Endothelial cell of umbilical vein (primary cell): ENCODE data around the gene C9orf78. TPM values are rescaled to one million over a fixed set of nuclear protein-coding genes. Genes with fewer than 3 reads are reported as not detected.

Experiments used
- BruUV-seq: library from RNA; stranded (reverse); fragments of 400-500 nt; replicated peaks from 2 replicates; lab custom pipeline; 2021; lab: Mats Ljungman, UMichigan
- CTCF ChIA-PET: fragments of 300-600, 350-600 bp; sonication (Branson Sonifier 250); formaldehyde crosslinking; loops from one replicate; lab custom pipeline; 2021; ENCODE audit warnings: antibody characterized with exemption, inconsistent platforms; lab: Charles Lee
- POLR2A ChIA-PET: fragments of 300-600, 350-600 bp; sonication (Branson Sonifier 250); formaldehyde crosslinking; loops from one replicate; lab custom pipeline; 2021; ENCODE audit warnings: antibody characterized with exemption, inconsistent platforms; lab: Charles Lee
- DNase-seq: peaks from one replicate; pipeline ENCODE4 v3.0.0-alpha.2; 2011; ENCODE audit warnings: low read depth, low spot score
- FAIRE-seq: peaks from 2 replicates; lab custom pipeline; 2011; peaks lifted over from hg19 to GRCh38; lab: Jason Lieb, UNC
- H2AFZ ChIP-seq: 2 replicates; pipeline ENCODE4 v1.6.0; 2012; ENCODE audit warnings: low read depth, low read length, control low read depth, inconsistent platforms
- H3K27ac ChIP-seq: 2 replicates; pipeline ENCODE4 v1.5.1; 2011; ENCODE audit warnings: low read depth, mild to moderate bottlenecking, control low read depth, low read length, moderate library complexity; ENCODE audit not compliant: insufficient read depth
- H3K27me3 ChIP-seq, 2 experiments: 2 replicates each; pipeline versions ENCODE4 v1.6.0 to v1.6.1; 2011; ENCODE audit warnings: low read length in 2 of 2, mixed read lengths in 1 of 2; ENCODE audit not compliant: control insufficient read depth in 2 of 2, insufficient read depth in 2 of 2
- H3K36me3 ChIP-seq, 2 experiments: 2 replicates in 1 of 2; 3 replicates in 1 of 2; pipeline ENCODE4 v1.5.1; 2011; ENCODE audit warnings: low read length in 2 of 2, mild to moderate bottlenecking in 1 of 2, moderate library complexity in 1 of 2; ENCODE audit not compliant: control insufficient read depth in 2 of 2, insufficient read depth in 2 of 2; ENCODE audit errors: extremely low read depth in 1 of 2
- H3K4me1 ChIP-seq: 3 replicates; pipeline ENCODE4 v1.5.1; 2011; ENCODE audit warnings: mild to moderate bottlenecking, low read length; ENCODE audit not compliant: control insufficient read depth, insufficient read depth; ENCODE audit errors: extremely low read depth
- H3K4me2 ChIP-seq: 2 replicates; pipeline ENCODE4 v1.6.1; 2011; ENCODE audit warnings: low read length, control low read depth, mixed read lengths; ENCODE audit not compliant: insufficient read depth
- H3K4me3 ChIP-seq, 3 experiments: fragments of 200-600 bp in 1 of 3; sonication (generic), shearing (Covaris generic) in 1 of 3; replicated peaks in 1 of 3; 2 replicates each; pipeline ENCODE4 v1.5.1; 2011 to 2016; ENCODE audit warnings: control low read depth in 3 of 3, low read length in 3 of 3, mild to moderate bottlenecking in 2 of 3, inconsistent platforms in 1 of 3, low read depth in 1 of 3, moderate library complexity in 1 of 3; ENCODE audit not compliant: insufficient read depth in 1 of 3
- H3K79me2 ChIP-seq: 2 replicates; pipeline ENCODE4 v1.6.0; 2012; ENCODE audit warnings: low read length, inconsistent platforms; ENCODE audit not compliant: control insufficient read depth, insufficient read depth
- H3K9ac ChIP-seq: replicated peaks from 2 replicates; pipeline ENCODE3; 2011; ENCODE audit warnings: low read length, control low read depth; ENCODE audit not compliant: insufficient read depth; ENCODE audit errors: extremely low read depth
- H3K9me1 ChIP-seq: replicated peaks from 3 replicates; pipeline ENCODE4 v1.6.0; 2011; ENCODE audit warnings: mild to moderate bottlenecking, low read length; ENCODE audit not compliant: control insufficient read depth, insufficient read depth; ENCODE audit errors: extremely low read depth
- H3K9me3 ChIP-seq: replicated peaks from 2 replicates; pipeline ENCODE4 v1.5.1; 2012; ENCODE audit warnings: low read length, inconsistent platforms; ENCODE audit not compliant: control insufficient read depth, insufficient read depth
- H4K20me1 ChIP-seq: replicated peaks from 2 replicates; pipeline ENCODE3; 2011; ENCODE audit warnings: mild to moderate bottlenecking, low read length; ENCODE audit not compliant: control insufficient read depth, insufficient read depth; ENCODE audit errors: extremely low read depth
- CTCF ChIP-seq, 2 donors: IDR thresholded peaks; 1 replicate in 1 of 2; 2 replicates in 1 of 2; pipeline ENCODE4 v1.5.1; 2011; ENCODE audit warnings: low read length in 2 of 2, mild to moderate bottlenecking in 2 of 2, moderate library complexity in 2 of 2, control low read depth in 1 of 2, inconsistent platforms in 1 of 2, low read depth in 1 of 2; ENCODE audit not compliant: insufficient read depth in 1 of 2; ENCODE audit errors: extremely low read depth in 1 of 2
- EZH2 ChIP-seq: IDR thresholded peaks from 2 replicates; pipeline ENCODE4 v1.6.1; 2012; ENCODE audit warnings: borderline replicate concordance, low read depth, mild to moderate bottlenecking, moderate library complexity, low read length, inconsistent platforms; ENCODE audit not compliant: severe bottlenecking
- FOS ChIP-seq: IDR thresholded peaks from 2 replicates; pipeline ENCODE4 v1.6.1; 2011; ENCODE audit warnings: mild to moderate bottlenecking, low read length, moderate library complexity, borderline replicate concordance; ENCODE audit not compliant: insufficient read depth
- GATA2 ChIP-seq: IDR thresholded peaks from 2 replicates; pipeline ENCODE4 v1.7.0; 2011; ENCODE audit warnings: low read depth, mild to moderate bottlenecking, moderate library complexity, mixed read lengths, low read length; ENCODE audit not compliant: insufficient read length, insufficient read depth
- JUN ChIP-seq: IDR thresholded peaks from 2 replicates; pipeline ENCODE4 v1.6.1; 2011; ENCODE audit warnings: borderline replicate concordance, low read depth; ENCODE audit not compliant: insufficient read length, insufficient read depth
- MAX ChIP-seq: IDR thresholded peaks from 2 replicates; pipeline ENCODE4 v1.6.1; 2011; ENCODE audit not compliant: insufficient read depth, insufficient read length
- MYC ChIP-seq: IDR thresholded peaks from one replicate; pipeline ENCODE4 v1.6.1; 2011; ENCODE audit warnings: mild to moderate bottlenecking, low read depth, low read length
- dilution Hi-C: fragments of 300-500 bp; cut with MboI; formaldehyde crosslinking; loops from one replicate; pipeline ENCODE4 v1.15.0; 2019; ENCODE audit warnings: low sequenced_read_pairs; ENCODE audit not compliant: extremely low pct_ligation_motif_present
- intact Hi-C: fragments of 100-400 bp; cut with micrococcal nuclease; formaldehyde crosslinking; loops from one replicate; pipeline ENCODE4 v1.10.0; 2022
- microRNA-seq: library from miRNA; unstranded; fragments of <30 nt; microRNA quantifications from one replicate; pipeline ENCODE4 v1.2.0, GENCODE V29; 2021; ENCODE audit warnings: borderline number of aligned reads, borderline replicate concordance
- polyA plus RNA-seq, 4 experiments: library from polyadenylated mRNA; depleted of rRNA in 3 of 4; stranded (reverse) in 3 of 4; unstranded in 1 of 4; fragments of >200 nt; gene quantifications; 2 replicates each; pipeline versions ENCODE4 v1.2.1 to v1.2.3, GENCODE V29; 2011 to 2012; ENCODE audit warnings: missing spikeins in 1 of 4
- small RNA-seq: library from RNA; depleted of rRNA; stranded (forward); fragments of <200 nt; gene quantifications from one replicate; pipeline ENCODE3, GENCODE V24; 2012; ENCODE audit warnings: low replicate concordance, low read depth; ENCODE audit not compliant: insufficient read depth, insufficient read length
- total RNA-seq: library from RNA; stranded (reverse); gene quantifications from 2 replicates; pipeline ENCODE4 v1.2.3, GENCODE V29; 2021

C9orf78 gene
- total and polyA plus RNA-seq, 2 donors (not counting 3 experiments of a cell fraction or from before 2014, with no cell fraction given), result 17.9 to 34.6 TPM

GRCh38 chr9:129777769-129778130, 57.3 kb downstream of the C9orf78 start:
- Histone ChIP-seq H3K4me2 (no peak overlapping the region), H4K20me1 (no peaks in the 10 kb centered on the region), H3K4me3 (no peak overlapping the region), H3K4me1 (peaks cover 4% of the 10 kb centered on the region), H3K27me3 (peaks cover 0 to 2% of the 10 kb centered on the region in 2 experiments), H3K36me3 (no peaks in the 10 kb centered on the region), H3K9me1 (no peaks in the 10 kb centered on the region), H3K79me2 (no peaks in the 10 kb centered on the region), H3K9me3 (no peaks in the 10 kb centered on the region), H3K27ac (no peak overlapping the region), H3K9ac (no peak overlapping the region), H2AFZ (no peak overlapping the region)
- DNase-seq, result no peak
- ChIA-PET CTCF (interaction anchor here (1.0 to 2.5 kb wide), 8 partner anchors 10 to 646 kb away, joined by 3 to 28 read pairs (median 6); partner anchors contain the start of gene ASB6), POLR2A (interaction anchor here (0.9 kb wide), 1 partner anchor 150 kb away, joined by 3 read pairs; no protein-coding TSS in a partner anchor)
- no peak for TF ChIP-seq CTCF (IDR thresholded peaks at IDR 0.05; ENCODE audit: extremely low read depth in 1 of 2, insufficient read depth in 1 of 2, low read depth in 1 of 2, low read length in 2 of 2)
- no peak for TF ChIP-seq MYC
- no peak for TF ChIP-seq GATA2
- no peak for TF ChIP-seq FOS
- TF ChIP-seq JUN, result no peak
- TF ChIP-seq EZH2, result no peak
- no peak for TF ChIP-seq MAX
- dilution Hi-C loops (loop anchor here (5.0 kb wide), 1 partner anchor 50 kb away; no protein-coding TSS in a partner anchor), intact Hi-C loops (no loop called here)
- BruUV-seq, result no TSS peak
- no peak for FAIRE-seq

Small RNA genes lying within 50 kb of the gene (microRNA-seq; reads per million reads assigned to microRNA genes)
- not detected for gene MIR6855

Small RNA genes lying within 50 kb of the gene (small RNA-seq; reads per million reads assigned to genes)
- not detected for gene MIR6855

Other genes with a start within 250 kb of the C9orf78 start
- not detected in 2 replicates for gene C9orf50, start 214.2 kb downstream of the C9orf78 start, total RNA-seq
- gene C9orf50, start 214.2 kb downstream of the C9orf78 start, polyA plus RNA-seq, result 0.05 TPM in 1 of 2 replicates, not detected in the other
- gene NTMT1, start 209.1 kb downstream of the C9orf78 start, total RNA-seq, result 47.6 and 53.2 TPM in 2 replicates
- gene NTMT1, start 209.1 kb downstream of the C9orf78 start, polyA plus RNA-seq, result 51.1 and 58.3 TPM in 2 replicates
- gene ASB6, start 193.1 kb downstream of the C9orf78 start, total RNA-seq, result 22.9 and 23.8 TPM in 2 replicates
- gene ASB6, start 193.1 kb downstream of the C9orf78 start, polyA plus RNA-seq, result 20.3 and 21.3 TPM in 2 replicates
- 0.32 and 0.77 TPM in 2 replicates for gene PRRX2, start 169.6 kb downstream of the C9orf78 start, total RNA-seq
- 0.19 and 0.30 TPM in 2 replicates for gene PRRX2, start 169.6 kb downstream of the C9orf78 start, polyA plus RNA-seq
- not detected in 2 replicates for gene PTGES, start 82.2 kb downstream of the C9orf78 start, total RNA-seq
- gene PTGES, start 82.2 kb downstream of the C9orf78 start, polyA plus RNA-seq, result not detected in 2 replicates
- 23.1 and 29.5 TPM in 2 replicates for gene TOR1B, start 32.1 kb downstream of the C9orf78 start, total RNA-seq
- gene TOR1B, start 32.1 kb downstream of the C9orf78 start, polyA plus RNA-seq, result 25.2 and 27.0 TPM in 2 replicates
- 56.6 and 57.8 TPM in 2 replicates for gene TOR1A, start 11.1 kb downstream of the C9orf78 start, total RNA-seq
- 89.8 and 93.5 TPM in 2 replicates for gene TOR1A, start 11.1 kb downstream of the C9orf78 start, polyA plus RNA-seq
- 13.4 and 17.4 TPM in 2 replicates for gene USP20, start 183 bp upstream of the C9orf78 start, total RNA-seq
- gene USP20, start 183 bp upstream of the C9orf78 start, polyA plus RNA-seq, result 25.9 and 30.1 TPM in 2 replicates
- 36.2 and 43.9 TPM in 2 replicates for gene FNBP1, start 207.9 kb upstream of the C9orf78 start, total RNA-seq
- gene FNBP1, start 207.9 kb upstream of the C9orf78 start, polyA plus RNA-seq, result 7.7 and 10.9 TPM in 2 replicates
- 38.9 and 41.5 TPM in 2 replicates for gene GPR107, start 218.6 kb upstream of the C9orf78 start, total RNA-seq
- 25.9 and 27.2 TPM in 2 replicates for gene GPR107, start 218.6 kb upstream of the C9orf78 start, polyA plus RNA-seq